ENCODE measurements around the gene CIART. TPM values are rescaled to one million over a fixed set of nuclear protein-coding genes. Genes with fewer than 3 reads are reported as not detected.

Gene CIART
- total and polyA plus RNA-seq, 4 donors = 0.51 to 7.1 (median 1.9) TPM

GRCh38 chr1:150273311-150273710 lies 9.0 kb upstream of the CIART start:
- Histone ChIP-seq H3K36me3 (ENCODE audit: control insufficient read depth in 4 of 4, insufficient read depth in 3 of 4, low read depth in 1 of 4, low read length in 3 of 4) (no peaks in the 10 kb centered on the region), H3K9ac (ENCODE audit: low read depth in 1 of 2, low read length in 2 of 2) (no peak overlapping the region), H3K27me3 (ENCODE audit: control insufficient read depth in 4 of 4, insufficient read depth in 4 of 4, low read length in 3 of 4) (no peaks in the 10 kb centered on the region), H3K9me3 (ENCODE audit: control insufficient read depth in 4 of 4, low read length in 3 of 4) (no peaks in the 10 kb centered on the region), H3K27ac (ENCODE audit: low read depth in 1 of 2, low read length in 2 of 2) (no peak overlapping the region), H3K4me3 (ENCODE audit: low read depth in 1 of 3, low read length in 3 of 3) (no peak overlapping the region), H3K4me1 (ENCODE audit: control insufficient read depth in 4 of 4, insufficient read depth in 4 of 4, low read length in 3 of 4) (peaks cover 0 to 16% (median 12%) of the 10 kb centered on the region in 4 donors)
- TF ChIP-seq NR2F2 (IDR thresholded peaks at IDR 0.05) (no peak), REST (IDR thresholded peaks at IDR 0.05) (no peak), TAF1 (conservative IDR thresholded peaks at IDR 0.05) (no peak), EGR1 (IDR thresholded peaks at IDR 0.05; ENCODE audit: low read depth in 2 of 2) (no peak), JUND (IDR thresholded peaks at IDR 0.05) (no peak), MAX (IDR thresholded peaks at IDR 0.05) (no peak)
- WGBS = 80% methylated on average over 1 of the region's 1 CpG
- DNase-seq (ENCODE audit: low spot score) = no peak

GRCh38 chr1:150280138-150280707 lies 2.1 kb upstream of the CIART start:
- Histone ChIP-seq H3K9me3 (ENCODE audit: control insufficient read depth in 4 of 4, low read length in 3 of 4) (no peaks in the 10 kb centered on the region), H3K27ac (ENCODE audit: low read depth in 1 of 2, low read length in 2 of 2) (peak overlapping the region in 1 of 2 donors; percentile 79), H3K4me3 (ENCODE audit: low read depth in 1 of 3, low read length in 3 of 3) (peak overlapping the region in 2 of 3 donors; percentile 27 to 43), H3K9ac (ENCODE audit: low read depth in 1 of 2, low read length in 2 of 2) (peak overlapping the region; percentile 26 to 79), H3K27me3 (ENCODE audit: control insufficient read depth in 4 of 4, insufficient read depth in 4 of 4, low read length in 3 of 4) (no peaks in the 10 kb centered on the region), H3K4me1 (ENCODE audit: control insufficient read depth in 4 of 4, insufficient read depth in 4 of 4, low read length in 3 of 4) (peaks cover 7 to 60% (median 54%) of the 10 kb centered on the region in 4 donors), H3K36me3 (ENCODE audit: control insufficient read depth in 4 of 4, insufficient read depth in 3 of 4, low read depth in 1 of 4, low read length in 3 of 4) (peaks cover 0 to 2% (median under 1%) of the 10 kb centered on the region in 4 donors)
- 37% methylated on average over 6 of the region's 6 CpGs for whole genome bisulfite sequencing
- TF ChIP-seq SP1 (IDR thresholded peaks at IDR 0.05) (peak; percentile 85), MAX (IDR thresholded peaks at IDR 0.05) (peak; percentile 47), EGR1 (IDR thresholded peaks at IDR 0.05; ENCODE audit: low read depth in 2 of 2) (peak in 1 of 2 donors; percentile 15), HNF4G (IDR thresholded peaks at IDR 0.05) (peak; percentile 65), RAD21 (IDR thresholded peaks at IDR 0.05) (peak; percentile 20 to 54), CTCF (IDR thresholded peaks at IDR 0.05; ENCODE audit: low read depth, low read length, missing input control) (peak; percentile 25), JUND (IDR thresholded peaks at IDR 0.05) (peak; percentile 32 to 43), NR2F2 (IDR thresholded peaks at IDR 0.05) (no peak), TAF1 (conservative IDR thresholded peaks at IDR 0.05) (peak; percentile 51), ATF3 (IDR thresholded peaks at IDR 0.05) (no peak), HNF4A (conservative IDR thresholded peaks at IDR 0.05) (peak; percentile 89 to 91), RXRA (IDR thresholded peaks at IDR 0.05) (peak; percentile 72 to 73), YY1 (IDR thresholded peaks at IDR 0.05) (peak; percentile 95), REST (IDR thresholded peaks at IDR 0.05) (peak; percentile 69), ZBTB33 (IDR thresholded peaks at IDR 0.05) (no peak), GABPA (IDR thresholded peaks at IDR 0.05 in 1 of 2, conservative IDR thresholded peaks at IDR 0.05 in 1 of 2) (peak in 1 of 2 donors; percentile 38), FOXA2 (IDR thresholded peaks at IDR 0.05) (no peak), FOXA1 (IDR thresholded peaks at IDR 0.05) (peak; percentile 14)
- DNase-seq (ENCODE audit: low spot score) = no peak
